GM06990 (cell line): ENCODE measurements around the gene MBD3L5.

Source experiments
- DNase-seq: peaks from one replicate; pipeline ENCODE4 v3.0.0-alpha.2; 2011; ENCODE audit not compliant: insufficient read length; ENCODE audit errors: extremely low read depth
- H3K27me3 ChIP-seq: replicated peaks from 2 replicates; pipeline ENCODE4 v1.6.0; 2011; ENCODE audit warnings: low read length; ENCODE audit not compliant: control insufficient read depth, insufficient read depth
- H3K36me3 ChIP-seq: 2 replicates; pipeline ENCODE4 v1.5.1; 2011; ENCODE audit warnings: low read length; ENCODE audit not compliant: control insufficient read depth, insufficient read depth
- H3K4me3 ChIP-seq: replicated peaks from 2 replicates; pipeline ENCODE4 v1.5.1; 2011; ENCODE audit warnings: low read depth, mild to moderate bottlenecking, control low read depth, low read length
- TF ChIP-seq, protein P1 (sequence below): IDR thresholded peaks from 2 replicates; pipeline ENCODE4 v1.5.1; 2011; ENCODE audit warnings: low read length, control low read depth, mild to moderate bottlenecking, inconsistent platforms; ENCODE audit not compliant: insufficient read depth, poor library complexity, severe bottlenecking

Gene MBD3L5

DNA sequence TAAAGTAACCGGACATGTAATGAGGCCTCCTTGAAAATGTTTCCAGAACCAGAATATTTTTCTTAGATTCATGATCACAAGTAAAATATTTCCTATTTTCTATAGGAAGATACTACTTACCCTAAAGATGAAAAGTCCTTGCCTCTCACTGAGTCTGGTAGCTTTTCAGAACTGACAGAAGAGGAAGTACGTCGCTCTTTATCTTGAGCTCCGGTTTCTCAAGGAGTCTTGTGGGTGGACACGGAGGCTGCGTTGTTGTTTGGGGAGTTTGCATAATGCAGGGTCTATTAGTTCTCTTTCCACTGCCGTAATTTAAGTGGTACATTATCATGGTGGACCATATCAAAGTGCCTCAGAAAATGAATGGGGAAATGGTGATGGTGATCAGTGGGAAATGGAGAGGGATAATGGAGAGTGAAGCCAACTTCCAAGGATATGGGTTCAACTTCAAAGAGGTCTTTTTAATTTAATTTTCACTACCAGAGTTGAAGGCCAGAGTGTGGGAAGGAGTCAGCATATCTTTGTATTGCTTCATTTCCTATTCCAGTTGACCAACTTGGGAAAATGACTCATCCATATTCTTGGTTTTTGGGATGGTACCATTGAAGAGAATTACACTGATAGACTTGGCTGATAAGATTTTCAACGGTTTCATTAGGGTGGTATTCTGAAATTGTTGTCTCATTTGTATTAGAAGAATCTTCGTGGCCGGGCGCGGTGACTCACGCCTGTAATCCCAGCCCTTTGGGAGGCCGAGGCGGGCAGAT is 32.5 kb upstream of the MBD3L5 start:
- Histone ChIP-seq H3K36me3 (no peaks in the 10 kb centered on the region), H3K27me3 (no peaks in the 10 kb centered on the region; the same call in 1 of the 2 replicates), H3K4me3 (peak overlapping the region; percentile 19)
- DNase-seq = no peak
- TF ChIP-seq, protein P1, sequence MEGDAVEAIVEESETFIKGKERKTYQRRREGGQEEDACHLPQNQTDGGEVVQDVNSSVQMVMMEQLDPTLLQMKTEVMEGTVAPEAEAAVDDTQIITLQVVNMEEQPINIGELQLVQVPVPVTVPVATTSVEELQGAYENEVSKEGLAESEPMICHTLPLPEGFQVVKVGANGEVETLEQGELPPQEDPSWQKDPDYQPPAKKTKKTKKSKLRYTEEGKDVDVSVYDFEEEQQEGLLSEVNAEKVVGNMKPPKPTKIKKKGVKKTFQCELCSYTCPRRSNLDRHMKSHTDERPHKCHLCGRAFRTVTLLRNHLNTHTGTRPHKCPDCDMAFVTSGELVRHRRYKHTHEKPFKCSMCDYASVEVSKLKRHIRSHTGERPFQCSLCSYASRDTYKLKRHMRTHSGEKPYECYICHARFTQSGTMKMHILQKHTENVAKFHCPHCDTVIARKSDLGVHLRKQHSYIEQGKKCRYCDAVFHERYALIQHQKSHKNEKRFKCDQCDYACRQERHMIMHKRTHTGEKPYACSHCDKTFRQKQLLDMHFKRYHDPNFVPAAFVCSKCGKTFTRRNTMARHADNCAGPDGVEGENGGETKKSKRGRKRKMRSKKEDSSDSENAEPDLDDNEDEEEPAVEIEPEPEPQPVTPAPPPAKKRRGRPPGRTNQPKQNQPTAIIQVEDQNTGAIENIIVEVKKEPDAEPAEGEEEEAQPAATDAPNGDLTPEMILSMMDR = no peak

DNA sequence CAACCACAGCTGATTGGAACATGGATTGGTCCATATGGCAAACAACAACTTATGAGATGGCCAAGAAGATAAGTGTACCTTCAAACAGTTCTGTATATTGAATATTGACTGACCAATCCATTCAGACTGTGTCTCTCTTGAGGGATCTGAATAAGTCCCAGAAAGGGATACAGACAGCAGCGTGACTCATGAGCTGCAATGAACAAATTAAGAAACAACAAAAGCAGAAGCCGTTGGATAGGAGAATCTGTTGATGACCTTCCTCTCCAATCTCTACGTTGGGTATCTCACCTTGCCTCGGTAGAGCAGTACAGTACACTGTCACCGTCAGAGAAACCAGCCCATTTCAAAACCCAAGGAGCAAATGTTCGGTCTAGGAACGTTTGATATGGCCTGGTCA is 30.4 kb upstream of the MBD3L5 start:
- TF ChIP-seq, protein P1 = no peak
- H3K36me3 ChIP-seq = no peaks in the 10 kb centered on the region
- H3K27me3 ChIP-seq = no peaks in the 10 kb centered on the region; the same call in 1 of the 2 replicates
- no peak for DNase-seq
- no peak overlapping the region for H3K4me3 ChIP-seq

DNA sequence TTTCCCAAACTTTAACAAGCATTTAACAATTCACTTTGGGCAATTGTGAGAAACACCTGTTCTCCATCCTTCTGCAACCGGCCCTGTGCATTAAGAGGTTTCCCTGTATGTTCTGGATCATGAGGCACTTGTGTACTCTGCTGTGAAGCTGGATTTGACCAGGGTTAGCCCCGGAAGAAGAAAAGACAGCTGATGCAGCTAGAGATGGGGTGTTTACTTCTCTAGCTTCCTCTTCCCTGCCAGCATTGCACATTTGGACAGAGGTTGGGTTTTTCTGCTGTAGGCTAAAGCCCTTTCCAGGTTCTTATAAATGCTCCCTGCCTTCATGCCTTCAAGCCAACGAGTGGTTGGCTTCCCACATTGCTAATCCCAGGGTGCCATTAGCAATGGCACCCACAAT is 30.0 kb upstream of the MBD3L5 start:
- Histone ChIP-seq H3K27me3 (no peaks in the 10 kb centered on the region; the same call in 1 of the 2 replicates), H3K36me3 (no peaks in the 10 kb centered on the region), H3K4me3 (no peak overlapping the region)
- TF ChIP-seq, protein P1 = no peak
- DNase-seq = no peak

DNA sequence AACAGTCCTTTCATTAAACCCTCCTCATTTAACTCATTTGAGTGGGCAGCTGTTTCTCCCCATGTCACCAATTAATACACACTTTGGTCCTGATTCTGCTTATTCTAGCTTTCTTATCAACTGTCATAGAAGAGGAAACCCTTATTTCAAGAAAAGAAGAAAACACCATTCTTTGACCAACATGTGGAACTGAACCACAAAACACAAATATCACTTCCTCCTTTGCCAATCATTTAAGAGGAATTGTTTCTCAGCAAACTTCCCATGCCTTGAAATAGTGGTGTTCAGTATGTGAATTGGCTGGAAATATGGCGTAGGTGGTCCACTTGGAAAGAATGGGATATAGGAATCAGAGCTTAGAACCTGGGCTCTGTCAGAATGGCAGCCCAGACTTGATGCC is 29.6 kb upstream of the MBD3L5 start:
- H3K4me3 ChIP-seq = no peak overlapping the region
- no peaks in the 10 kb centered on the region for H3K36me3 ChIP-seq
- TF ChIP-seq, protein P1 = no peak
- no peak for DNase-seq
- H3K27me3 ChIP-seq = no peaks in the 10 kb centered on the region; the same call in 1 of the 2 replicates

DNA sequence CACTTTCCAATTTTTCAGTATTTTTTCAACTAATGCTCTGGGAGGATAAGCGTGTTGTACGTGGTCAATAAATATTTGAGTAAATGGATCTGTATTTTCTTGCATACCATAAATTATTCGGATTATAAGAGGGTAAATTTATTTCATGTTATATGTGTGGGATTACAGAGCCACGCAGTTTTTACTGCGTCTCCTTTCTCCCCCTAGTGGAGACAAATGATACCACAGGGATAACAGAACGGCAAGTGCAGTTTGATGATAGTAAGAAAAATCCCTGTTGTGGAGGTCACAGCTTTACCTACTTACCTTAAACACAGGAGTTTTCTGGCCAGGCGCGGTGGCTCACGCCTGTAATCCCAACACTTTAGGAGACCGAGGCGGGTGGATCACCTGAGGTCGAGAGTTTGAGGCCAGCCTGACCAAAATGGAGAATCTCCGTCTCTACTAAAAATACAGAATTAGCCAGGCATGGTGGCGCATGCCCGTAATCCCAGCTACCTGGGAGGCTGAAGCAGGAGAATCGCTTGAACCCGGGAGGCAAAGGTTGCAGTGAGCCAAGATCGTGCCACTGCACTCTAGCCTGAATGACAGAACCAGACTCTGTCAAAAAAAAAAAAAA is 26.0 kb upstream of the MBD3L5 start:
- Histone ChIP-seq H3K4me3 (no peak overlapping the region), H3K36me3 (no peaks in the 10 kb centered on the region), H3K27me3 (no peaks in the 10 kb centered on the region; the same call in 1 of the 2 replicates)
- no peak for DNase-seq
- TF ChIP-seq, protein P1 = peak; percentile 52
